Neural cell (in vitro differentiated cells): ENCODE measurements around the gene AHNAK2. TPM values are rescaled to one million over a fixed set of nuclear protein-coding genes. Genes with fewer than 3 reads are reported as not detected.
"Not testable (repeated sequence)": the region's sequence is repeated elsewhere in the genome, so short reads cannot be mapped to it uniquely, and the experiment has no call there.

Experiments
- H2AFZ ChIP-seq: fragments of 200-600, 300-800 bp; sonication (generic), shearing (Covaris generic); 2 replicates; pipeline ENCODE4 v1.6.0; 2014; ENCODE audit warnings: low read depth, mild to moderate bottlenecking, antibody characterized with exemption, low read length, moderate library complexity
- H3F3A ChIP-seq: fragments of 200-600 bp; shearing (Covaris generic); 2 replicates; pipeline ENCODE4 v1.6.1; 2016; ENCODE audit warnings: mild to moderate bottlenecking, moderate library complexity, mixed read lengths, antibody characterized with exemption, low read length; ENCODE audit not compliant: insufficient read depth, poor library complexity, severe bottlenecking
- H3K27ac ChIP-seq: fragments of 200-600, 300-800 bp; sonication (generic), shearing (Covaris generic); 2 replicates; pipeline ENCODE4 v1.5.1; 2014; ENCODE audit warnings: mild to moderate bottlenecking, low read length, moderate library complexity
- H3K27me3 ChIP-seq: fragments of 300-800, 200-600 bp; sonication (generic), shearing (Covaris generic); 2 replicates; pipeline ENCODE4 v1.6.0; 2014; ENCODE audit warnings: mild to moderate bottlenecking, low read depth, low read length, moderate library complexity; ENCODE audit not compliant: insufficient read depth
- H3K36me3 ChIP-seq: fragments of 300-800, 200-600 bp; sonication (generic), shearing (Covaris generic); 2 replicates; pipeline ENCODE4 v1.5.1; 2014; ENCODE audit warnings: mild to moderate bottlenecking, antibody characterized with exemption, low read length, moderate library complexity; ENCODE audit not compliant: insufficient read depth
- H3K4me2 ChIP-seq: fragments of 300-800, 200-600 bp; sonication (generic), shearing (Covaris generic); 2 replicates; pipeline ENCODE4 v1.6.0; 2014; ENCODE audit warnings: mild to moderate bottlenecking, low read length
- H3K4me3 ChIP-seq: fragments of 300-800, 200-600 bp; sonication (generic), shearing (Covaris generic); 2 replicates; pipeline ENCODE4 v1.5.1; 2014; ENCODE audit warnings: mild to moderate bottlenecking, low read length, moderate library complexity
- H3K79me2 ChIP-seq: fragments of 200-600 bp; shearing (Covaris generic); replicated peaks from 2 replicates; pipeline ENCODE4 v1.6.0; 2014; ENCODE audit warnings: mild to moderate bottlenecking, low read length, moderate library complexity; ENCODE audit not compliant: insufficient read depth
- H3K9ac ChIP-seq: fragments of 300-800, 200-600 bp; sonication (generic), shearing (Covaris generic); 2 replicates; pipeline ENCODE4 v1.6.1; 2016; ENCODE audit warnings: mild to moderate bottlenecking, low read length, mixed read lengths
- H3K9me2 ChIP-seq: fragments of 200-600 bp; shearing (Covaris generic); 2 replicates; pipeline ENCODE4 v1.6.1; 2016; ENCODE audit warnings: mild to moderate bottlenecking, low read length, mixed read lengths; ENCODE audit not compliant: insufficient read depth
- H3K9me3 ChIP-seq: fragments of 200-600, 300-800 bp; sonication (generic), shearing (Covaris generic); 2 replicates; pipeline ENCODE4 v1.6.1; 2016; ENCODE audit warnings: mild to moderate bottlenecking, mixed run types, low read length, moderate library complexity, mixed read lengths
- H4K20me1 ChIP-seq: fragments of 200-600 bp; shearing (Covaris generic); 2 replicates; pipeline ENCODE4 v1.6.1; 2016; ENCODE audit warnings: mild to moderate bottlenecking, mixed run types; ENCODE audit not compliant: insufficient read depth
- EP300 ChIP-seq: fragments of 450-650 bp; conservative IDR thresholded peaks from 2 replicates; pipeline ENCODE4 v1.6.1; 2014; ENCODE audit warnings: antibody characterized with exemption, mild to moderate bottlenecking, moderate library complexity; ENCODE audit not compliant: poor library complexity, severe bottlenecking
- EZH2 ChIP-seq: fragments of 200-600, 300-800 bp; shearing (Covaris generic), sonication (generic); IDR thresholded peaks from 2 replicates; pipeline ENCODE4 v1.6.1; 2014; ENCODE audit warnings: antibody characterized with exemption, low read length, borderline replicate concordance, mild to moderate bottlenecking; ENCODE audit not compliant: insufficient read depth, poor library complexity, severe bottlenecking
- MXI1 ChIP-seq: fragments of 450-650 bp; conservative IDR thresholded peaks from 2 replicates; pipeline ENCODE4 v1.6.1; 2014; ENCODE audit warnings: antibody characterized with exemption, mild to moderate bottlenecking; ENCODE audit not compliant: poor library complexity, severe bottlenecking
- POLR2AphosphoS5 ChIP-seq: IDR thresholded peaks from 2 replicates; pipeline ENCODE4 v1.6.1; 2012
- RAD21 ChIP-seq: fragments of 450-650 bp; conservative IDR thresholded peaks from 2 replicates; pipeline ENCODE4 v1.6.1; 2014; ENCODE audit warnings: antibody characterized with exemption, mild to moderate bottlenecking, moderate library complexity
- SMC3 ChIP-seq: fragments of 450-650 bp; conservative IDR thresholded peaks from 2 replicates; pipeline ENCODE4 v1.6.1; 2014; ENCODE audit warnings: antibody characterized with exemption, mild to moderate bottlenecking, moderate library complexity; ENCODE audit not compliant: poor library complexity
- TAF1 ChIP-seq: IDR thresholded peaks from 2 replicates; pipeline ENCODE4 v1.6.1; 2012; ENCODE audit warnings: low read depth
- polyA plus RNA-seq: library from polyadenylated mRNA; depleted of rRNA; stranded (reverse); fragments of >200 nt; gene quantifications from 2 replicates; pipeline ENCODE4 v1.2.3, GENCODE V29; 2014
- TF ChIP-seq, protein P1 (sequence below): fragments of 450-650 bp; IDR thresholded peaks from 2 replicates; pipeline ENCODE4 v1.5.1; 2014; ENCODE audit warnings: antibody characterized with exemption, mild to moderate bottlenecking, moderate library complexity; ENCODE audit not compliant: poor library complexity, severe bottlenecking
- TF ChIP-seq, protein P2 (sequence below): IDR thresholded peaks from 2 replicates; pipeline ENCODE4 v1.6.1; 2012; ENCODE audit warnings: borderline replicate concordance

AHNAK2 gene
- polyA plus RNA-seq, 1 donor from 2014 or later, result 1.4 TPM

DNA sequence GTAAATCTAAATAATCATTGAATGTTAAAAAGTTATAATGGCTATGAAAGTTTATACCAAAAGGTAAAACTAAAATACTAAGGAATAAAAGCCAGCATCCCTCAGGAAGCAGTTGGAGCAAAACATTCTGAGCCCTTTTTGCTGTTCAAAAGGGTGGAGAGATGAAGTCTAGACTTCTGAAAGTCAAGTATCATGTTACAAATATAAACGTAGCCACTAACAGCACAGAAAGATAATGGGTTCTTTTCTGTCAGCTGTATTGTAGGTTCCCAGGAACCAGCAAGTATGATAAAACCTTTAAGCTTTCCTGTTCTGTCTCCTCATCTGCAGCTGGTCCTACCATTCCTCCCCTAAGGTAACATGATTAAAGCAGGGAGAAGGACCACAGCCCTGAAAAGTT lies 69.9 kb downstream of the AHNAK2 start:
- no peak overlapping the region for H2AFZ ChIP-seq
- H3K27ac ChIP-seq, result no peak overlapping the region
- H3K4me2 ChIP-seq, result no peak overlapping the region
- H3K9me3 ChIP-seq, result no peaks in the 10 kb centered on the region
- no peaks in the 10 kb centered on the region for H3K36me3 ChIP-seq
- no peaks in the 10 kb centered on the region for H3F3A ChIP-seq
- no peak overlapping the region for H3K4me3 ChIP-seq
- no peaks in the 10 kb centered on the region for H3K79me2 ChIP-seq
- no peak for TF ChIP-seq EZH2
- TF ChIP-seq POLR2AphosphoS5, result no peak
- no peak for TF ChIP-seq TAF1
- TF ChIP-seq, protein P1, sequence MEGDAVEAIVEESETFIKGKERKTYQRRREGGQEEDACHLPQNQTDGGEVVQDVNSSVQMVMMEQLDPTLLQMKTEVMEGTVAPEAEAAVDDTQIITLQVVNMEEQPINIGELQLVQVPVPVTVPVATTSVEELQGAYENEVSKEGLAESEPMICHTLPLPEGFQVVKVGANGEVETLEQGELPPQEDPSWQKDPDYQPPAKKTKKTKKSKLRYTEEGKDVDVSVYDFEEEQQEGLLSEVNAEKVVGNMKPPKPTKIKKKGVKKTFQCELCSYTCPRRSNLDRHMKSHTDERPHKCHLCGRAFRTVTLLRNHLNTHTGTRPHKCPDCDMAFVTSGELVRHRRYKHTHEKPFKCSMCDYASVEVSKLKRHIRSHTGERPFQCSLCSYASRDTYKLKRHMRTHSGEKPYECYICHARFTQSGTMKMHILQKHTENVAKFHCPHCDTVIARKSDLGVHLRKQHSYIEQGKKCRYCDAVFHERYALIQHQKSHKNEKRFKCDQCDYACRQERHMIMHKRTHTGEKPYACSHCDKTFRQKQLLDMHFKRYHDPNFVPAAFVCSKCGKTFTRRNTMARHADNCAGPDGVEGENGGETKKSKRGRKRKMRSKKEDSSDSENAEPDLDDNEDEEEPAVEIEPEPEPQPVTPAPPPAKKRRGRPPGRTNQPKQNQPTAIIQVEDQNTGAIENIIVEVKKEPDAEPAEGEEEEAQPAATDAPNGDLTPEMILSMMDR, result no peak
- no peak for TF ChIP-seq RAD21
- no peak for TF ChIP-seq EP300
- no peak for TF ChIP-seq MXI1
- no peak for TF ChIP-seq SMC3
- TF ChIP-seq, protein P2, sequence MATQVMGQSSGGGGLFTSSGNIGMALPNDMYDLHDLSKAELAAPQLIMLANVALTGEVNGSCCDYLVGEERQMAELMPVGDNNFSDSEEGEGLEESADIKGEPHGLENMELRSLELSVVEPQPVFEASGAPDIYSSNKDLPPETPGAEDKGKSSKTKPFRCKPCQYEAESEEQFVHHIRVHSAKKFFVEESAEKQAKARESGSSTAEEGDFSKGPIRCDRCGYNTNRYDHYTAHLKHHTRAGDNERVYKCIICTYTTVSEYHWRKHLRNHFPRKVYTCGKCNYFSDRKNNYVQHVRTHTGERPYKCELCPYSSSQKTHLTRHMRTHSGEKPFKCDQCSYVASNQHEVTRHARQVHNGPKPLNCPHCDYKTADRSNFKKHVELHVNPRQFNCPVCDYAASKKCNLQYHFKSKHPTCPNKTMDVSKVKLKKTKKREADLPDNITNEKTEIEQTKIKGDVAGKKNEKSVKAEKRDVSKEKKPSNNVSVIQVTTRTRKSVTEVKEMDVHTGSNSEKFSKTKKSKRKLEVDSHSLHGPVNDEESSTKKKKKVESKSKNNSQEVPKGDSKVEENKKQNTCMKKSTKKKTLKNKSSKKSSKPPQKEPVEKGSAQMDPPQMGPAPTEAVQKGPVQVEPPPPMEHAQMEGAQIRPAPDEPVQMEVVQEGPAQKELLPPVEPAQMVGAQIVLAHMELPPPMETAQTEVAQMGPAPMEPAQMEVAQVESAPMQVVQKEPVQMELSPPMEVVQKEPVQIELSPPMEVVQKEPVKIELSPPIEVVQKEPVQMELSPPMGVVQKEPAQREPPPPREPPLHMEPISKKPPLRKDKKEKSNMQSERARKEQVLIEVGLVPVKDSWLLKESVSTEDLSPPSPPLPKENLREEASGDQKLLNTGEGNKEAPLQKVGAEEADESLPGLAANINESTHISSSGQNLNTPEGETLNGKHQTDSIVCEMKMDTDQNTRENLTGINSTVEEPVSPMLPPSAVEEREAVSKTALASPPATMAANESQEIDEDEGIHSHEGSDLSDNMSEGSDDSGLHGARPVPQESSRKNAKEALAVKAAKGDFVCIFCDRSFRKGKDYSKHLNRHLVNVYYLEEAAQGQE, result no peak
- no peaks in the 10 kb centered on the region for H4K20me1 ChIP-seq
- no peak overlapping the region for H3K9ac ChIP-seq
- H3K27me3 ChIP-seq, result no peaks in the 10 kb centered on the region
- H3K9me2 ChIP-seq, result no peaks in the 10 kb centered on the region

DNA sequence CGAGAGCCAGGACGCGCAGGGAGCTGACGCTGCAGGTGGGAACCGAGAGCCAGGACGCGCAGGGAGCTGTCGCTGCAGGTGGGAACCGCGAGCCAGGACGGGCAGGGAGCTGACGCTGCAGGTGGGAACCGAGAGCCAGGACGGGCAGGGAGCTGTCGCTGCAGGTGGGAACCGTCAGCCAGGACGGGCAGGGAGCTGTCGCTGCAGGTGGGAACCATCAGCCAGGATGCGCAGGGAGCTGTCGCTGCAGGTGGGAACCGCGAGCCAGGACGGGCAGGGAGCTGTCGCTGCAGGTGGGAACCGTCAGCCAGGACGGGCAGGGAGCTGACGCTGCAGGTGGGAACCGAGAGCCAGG lies 72.6 kb downstream of the AHNAK2 start:
- H3K27ac ChIP-seq, H3F3A ChIP-seq, H3K9me3 ChIP-seq, H3K4me2 ChIP-seq, H2AFZ ChIP-seq, H3K79me2 ChIP-seq, H4K20me1 ChIP-seq, H3K27me3 ChIP-seq, H3K9me2 ChIP-seq, H3K4me3 ChIP-seq, H3K9ac ChIP-seq, H3K36me3 ChIP-seq: not testable (repeated sequence)

- H3K4me2 ChIP-seq, H3K27ac ChIP-seq, H4K20me1 ChIP-seq, H3K27me3 ChIP-seq, H3K9ac ChIP-seq, H3K79me2 ChIP-seq, H2AFZ ChIP-seq, H3K9me3 ChIP-seq, H3K36me3 ChIP-seq, H3K9me2 ChIP-seq, H3K4me3 ChIP-seq, H3F3A ChIP-seq: not testable (repeated sequence)
Observed at GRCh38 chr14:104904650-104905578, 73.3 kb downstream of the AHNAK2 start.
